CD4-positive, alpha-beta T cell (primary cell): ENCODE data around the gene FAM167B. TPM values are rescaled to one million over a fixed set of nuclear protein-coding genes. Genes with fewer than 3 reads are reported as not detected.

Experiments used
- ATAC-seq: fragments of 200-7000 bp; cut with Tn5 transposase; one replicate; pipeline ENCODE4 v1.10.0; 2022; ENCODE audit warnings: mild to moderate bottlenecking; ENCODE audit not compliant: poor library complexity
- CTCF ChIA-PET: fragments of 350-600 bp; sonication (Branson Sonifier 250); formaldehyde crosslinking; loops from one replicate; lab custom pipeline; 2021; ENCODE audit warnings: antibody characterized with exemption, inconsistent platforms; lab: Charles Lee
- POLR2A ChIA-PET: fragments of 350-600 bp; sonication (Branson Sonifier 250); formaldehyde crosslinking; loops from one replicate; lab custom pipeline; 2021; ENCODE audit warnings: antibody characterized with exemption, inconsistent platforms; lab: Charles Lee
- DNase-seq, 14 experiments: peaks; one replicate each; pipeline ENCODE4 v3.0.0-alpha.2; 2013 to 2020; ENCODE audit warnings: mixed read lengths in 2 of 14
- H3K27ac ChIP-seq, 2 donors: one replicate each; pipeline versions ENCODE4 v1.5.1 to v1.7.0; 2013; ENCODE audit warnings: low read length in 2 of 2, low read depth in 1 of 2, mild to moderate bottlenecking in 1 of 2
- H3K27me3 ChIP-seq, 2 experiments: 1 replicate in 1 of 2; 2 replicates in 1 of 2; pipeline versions ENCODE4 v1.6.1 to v1.7.0; 2013; ENCODE audit warnings: low read length in 2 of 2, control low read depth in 1 of 2, mild to moderate bottlenecking in 1 of 2, moderate library complexity in 1 of 2; ENCODE audit not compliant: insufficient read depth in 2 of 2, control insufficient read depth in 1 of 2
- H3K36me3 ChIP-seq: one replicate; pipeline ENCODE4 v1.6.1; 2013; ENCODE audit warnings: low read length, control low read depth; ENCODE audit not compliant: insufficient read depth
- H3K4me1 ChIP-seq: one replicate; pipeline ENCODE4 v1.6.1; 2013; ENCODE audit warnings: low read length, control low read depth; ENCODE audit not compliant: insufficient read depth
- H3K4me3 ChIP-seq: one replicate; pipeline ENCODE4 v1.5.1; 2013; ENCODE audit warnings: mild to moderate bottlenecking, low read length, moderate library complexity
- H3K9me3 ChIP-seq, 2 experiments: 1 replicate in 1 of 2; 2 replicates in 1 of 2; pipeline versions ENCODE4 v1.6.1 to v1.7.0; 2013; ENCODE audit warnings: low read length in 2 of 2, mild to moderate bottlenecking in 2 of 2, control low read depth in 1 of 2, moderate library complexity in 1 of 2; ENCODE audit not compliant: control insufficient read depth in 1 of 2, insufficient read depth in 1 of 2
- H3K27ac Mint-ChIP-seq: one replicate; pipeline ENCODE4 v1.8.0; 2020; ENCODE audit warnings: mixed read lengths
- H3K27me3 Mint-ChIP-seq: one replicate; pipeline ENCODE4 v1.8.0; 2021; ENCODE audit warnings: mixed read lengths
- H3K36me3 Mint-ChIP-seq: one replicate; pipeline ENCODE4 v1.8.0; 2021; ENCODE audit warnings: low read depth, mixed read lengths
- H3K4me1 Mint-ChIP-seq: one replicate; pipeline ENCODE4 v1.8.0; 2021; ENCODE audit warnings: low read depth, mixed read lengths
- H3K4me3 Mint-ChIP-seq: one replicate; pipeline ENCODE4 v1.8.0; 2020; ENCODE audit warnings: mild to moderate bottlenecking, mixed read lengths
- H3K9me3 Mint-ChIP-seq: one replicate; pipeline ENCODE4 v1.8.0; 2020; ENCODE audit warnings: mixed read lengths
- intact Hi-C, 2 experiments: fragments of 100-400 bp; cut with DNase I in 1 of 2; cut with micrococcal nuclease in 1 of 2; formaldehyde crosslinking; loops; one replicate each; pipeline versions ENCODE4 v1.15.1 to v1.9.0; 2023 to 2025; cut with DNase I, micrococcal nuclease
- total RNA-seq, 174 experiments: library from RNA in 2 of 174; stranded (reverse) in 2 of 174; gene quantifications; one replicate each; pipeline ENCODE4 v1.2.3 and lab custom pipeline; 2021 to 2026
- TF ChIP-seq, protein P1 (sequence below): fragments of 200-600 bp; IDR thresholded peaks from one replicate; pipeline ENCODE4 v1.8.0; 2022; ENCODE audit warnings: antibody characterized with exemption, mild to moderate bottlenecking

FAM167B gene
- total RNA-seq, 2 experiments from 2014 or later, result 0.38 to 0.45 TPM

DNA sequence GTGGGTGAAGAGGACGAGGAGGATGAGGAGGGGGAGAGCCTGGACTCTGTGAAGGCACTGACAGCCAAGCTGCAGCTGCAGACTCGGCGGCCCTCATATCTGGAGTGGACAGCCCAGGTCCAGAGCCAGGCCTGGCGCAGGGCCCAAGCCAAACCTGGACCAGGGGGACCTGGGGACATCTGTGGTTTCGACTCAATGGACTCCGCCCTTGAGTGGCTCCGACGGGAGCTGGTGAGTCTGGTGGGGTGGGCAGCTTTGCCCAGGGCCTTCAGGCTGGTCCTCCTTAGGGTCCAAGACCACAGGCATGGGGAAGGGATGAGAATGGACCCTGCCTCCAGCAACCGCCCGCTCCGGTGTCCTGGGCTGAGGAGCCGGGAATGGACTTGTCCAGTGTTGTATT, 430 bp downstream of the FAM167B start:
- no peak for DNase-seq

DNA sequence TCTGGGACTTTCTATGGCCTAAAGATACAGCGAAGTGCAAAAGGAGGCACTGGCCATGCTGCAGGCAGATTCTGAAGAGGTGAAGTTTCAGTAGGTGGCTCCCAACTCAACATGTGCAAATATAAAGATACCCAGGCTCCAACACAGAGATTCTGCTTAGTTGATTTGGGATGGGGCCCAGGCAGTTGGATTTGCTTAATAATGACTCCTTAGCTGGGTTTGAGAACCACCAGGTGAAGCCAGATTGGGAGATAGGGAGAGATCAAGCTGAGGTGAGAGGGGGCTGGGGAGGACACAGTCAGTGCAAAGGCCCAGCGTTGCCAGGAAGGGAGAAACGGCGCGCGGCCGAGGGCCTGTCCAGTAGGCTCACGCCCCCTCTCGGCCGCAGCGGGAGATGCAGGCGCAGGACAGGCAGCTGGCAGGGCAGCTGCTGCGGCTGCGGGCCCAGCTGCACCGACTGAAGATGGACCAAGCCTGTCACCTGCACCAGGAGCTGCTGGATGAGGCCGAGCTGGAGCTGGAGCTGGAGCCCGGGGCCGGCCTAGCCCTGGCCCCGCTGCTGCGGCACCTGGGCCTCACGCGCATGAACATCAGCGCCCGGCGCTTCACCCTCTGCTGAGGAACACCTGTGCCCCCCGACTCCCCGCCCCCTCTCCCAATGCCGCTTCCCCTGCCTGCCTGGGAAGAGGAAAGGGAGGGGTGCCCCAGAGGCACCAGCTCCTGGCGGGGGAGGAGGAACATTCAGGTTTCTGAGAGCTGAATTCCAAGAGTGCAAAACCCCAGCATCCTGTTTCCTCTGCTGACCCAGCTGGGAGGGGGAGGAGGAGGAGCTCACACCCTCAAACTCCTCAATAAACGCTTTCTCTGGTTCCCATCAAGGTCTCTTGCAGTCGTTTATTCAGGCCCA, 1.2 kb downstream of the FAM167B start:
- Mint-ChIP-seq H3K9me3 (no peaks in the 10 kb centered on the region), H3K27ac (peak overlapping the region; percentile 99), H3K4me3 (peak overlapping the region; percentile 86), H3K4me1 (peaks cover 58% of the 10 kb centered on the region), H3K36me3 (peaks cover 24% of the 10 kb centered on the region), H3K27me3 (no peaks in the 10 kb centered on the region)
- CTCF ChIA-PET, result interaction anchor here (0.6 to 4.5 kb wide), 32 partner anchors 8 to 175 kb away, joined by 3 to 48 read pairs (median 4); partner anchors contain the start of genes HDAC1, IQCC, KPNA6 and MARCKSL1
- Histone ChIP-seq H3K36me3 (no peaks in the 10 kb centered on the region), H3K9me3 (no peaks in the 10 kb centered on the region), H3K4me1 (peaks cover 65% of the 10 kb centered on the region), H3K27ac (peak overlapping the region; percentile 87 to 94), H3K4me3 (peak overlapping the region; percentile 41), H3K27me3 (no peaks in the 10 kb centered on the region)
- intact Hi-C loops, result no loop called here
- TF ChIP-seq, protein P1, sequence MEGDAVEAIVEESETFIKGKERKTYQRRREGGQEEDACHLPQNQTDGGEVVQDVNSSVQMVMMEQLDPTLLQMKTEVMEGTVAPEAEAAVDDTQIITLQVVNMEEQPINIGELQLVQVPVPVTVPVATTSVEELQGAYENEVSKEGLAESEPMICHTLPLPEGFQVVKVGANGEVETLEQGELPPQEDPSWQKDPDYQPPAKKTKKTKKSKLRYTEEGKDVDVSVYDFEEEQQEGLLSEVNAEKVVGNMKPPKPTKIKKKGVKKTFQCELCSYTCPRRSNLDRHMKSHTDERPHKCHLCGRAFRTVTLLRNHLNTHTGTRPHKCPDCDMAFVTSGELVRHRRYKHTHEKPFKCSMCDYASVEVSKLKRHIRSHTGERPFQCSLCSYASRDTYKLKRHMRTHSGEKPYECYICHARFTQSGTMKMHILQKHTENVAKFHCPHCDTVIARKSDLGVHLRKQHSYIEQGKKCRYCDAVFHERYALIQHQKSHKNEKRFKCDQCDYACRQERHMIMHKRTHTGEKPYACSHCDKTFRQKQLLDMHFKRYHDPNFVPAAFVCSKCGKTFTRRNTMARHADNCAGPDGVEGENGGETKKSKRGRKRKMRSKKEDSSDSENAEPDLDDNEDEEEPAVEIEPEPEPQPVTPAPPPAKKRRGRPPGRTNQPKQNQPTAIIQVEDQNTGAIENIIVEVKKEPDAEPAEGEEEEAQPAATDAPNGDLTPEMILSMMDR, result peak; percentile 92
- DNase-seq, result peak; percentile 56 to 86 (median 66)
- POLR2A ChIA-PET, result interaction anchor here (0.8 to 21.2 kb wide), 17 partner anchors 8 to 146 kb away, joined by 3 to 543 read pairs (median 11); partner anchors contain the start of genes BSDC1, CCDC28B, HDAC1 and IQCC
- ATAC-seq, result no peak

More for the DNA sequence above, 430 bp downstream of the FAM167B start:
- H3K4me3 ChIP-seq, result no peak overlapping the region
- TF ChIP-seq, protein P1, result no peak
- ChIA-PET POLR2A (interaction anchor here (1.2 to 21.2 kb wide), 12 partner anchors 7 to 147 kb away, joined by 3 to 543 read pairs (median 30); partner anchors contain the start of genes BSDC1, CCDC28B, HDAC1 and MARCKSL1), CTCF (interaction anchor here (0.8 to 4.5 kb wide), 17 partner anchors 8 to 90 kb away, joined by 3 to 48 read pairs (median 5); partner anchors contain the start of genes HDAC1 and IQCC)
- H3K4me3 Mint-ChIP-seq, result no peak overlapping the region
- intact Hi-C loops, result no loop called here
- no peaks in the 10 kb centered on the region for H3K9me3 Mint-ChIP-seq
- H3K4me1 ChIP-seq, result peaks cover 66% of the 10 kb centered on the region
- H3K27ac Mint-ChIP-seq, result peak overlapping the region; percentile 99
- H3K9me3 ChIP-seq, result no peaks in the 10 kb centered on the region
- no peaks in the 10 kb centered on the region for H3K36me3 ChIP-seq
- no peaks in the 10 kb centered on the region for H3K27me3 ChIP-seq
- ATAC-seq, result no peak
- H3K27me3 Mint-ChIP-seq, result no peaks in the 10 kb centered on the region
- H3K4me1 Mint-ChIP-seq, result peaks cover 57% of the 10 kb centered on the region
- peak overlapping the region; percentile 87 to 94 for H3K27ac ChIP-seq
- H3K36me3 Mint-ChIP-seq, result peaks cover 17% of the 10 kb centered on the region

GRCh38 chr1:32249831-32250525, 3.0 kb downstream of the FAM167B start:
- Mint-ChIP-seq H3K36me3 (peaks cover 35% of the 10 kb centered on the region), H3K9me3 (no peaks in the 10 kb centered on the region), H3K27me3 (no peaks in the 10 kb centered on the region), H3K4me1 (peaks cover 71% of the 10 kb centered on the region), H3K27ac (peak overlapping the region; percentile 99), H3K4me3 (peak overlapping the region; percentile 98)
- Histone ChIP-seq H3K4me3 (peak overlapping the region; percentile 71), H3K36me3 (no peaks in the 10 kb centered on the region), H3K4me1 (peaks cover 82% of the 10 kb centered on the region), H3K9me3 (no peaks in the 10 kb centered on the region), H3K27me3 (no peaks in the 10 kb centered on the region), H3K27ac (peak overlapping the region; percentile 79 to 94)
- DNase-seq (peak; percentile 65 to 95 (median 79)), ATAC-seq (peak; percentile 77)
- intact Hi-C loops, result loop anchor here (1.0 to 5.0 kb wide), 8 partner anchors 10 to 122 kb away; partner anchors contain the start of genes CCDC28B (in 1 of the 2), EIF3I (in 1 of the 2) and TMEM234 (in 1 of the 2)
- POLR2A ChIA-PET, result interaction anchor here (0.8 to 21.2 kb wide), 24 partner anchors 10 to 605 kb away, joined by 3 to 543 read pairs (median 12); partner anchors contain the start of genes BSDC1, CCDC28B, EIF3I and HDAC1
- TF ChIP-seq, protein P1, result no peak
- CTCF ChIA-PET, result interaction anchor here (0.6 to 4.5 kb wide), 7 partner anchors 10 to 86 kb away, joined by 3 to 48 read pairs (median 4); partner anchors contain the start of gene MARCKSL1
